DND-41 (cell line): ENCODE data around the gene SPNS2.

Experiments
- CTCF ChIP-seq: IDR thresholded peaks from 2 replicates; pipeline ENCODE4 v1.5.1; 2012; ENCODE audit warnings: borderline replicate concordance, low read length, moderate library complexity, mild to moderate bottlenecking; ENCODE audit not compliant: poor library complexity, severe bottlenecking; ENCODE audit errors: extremely low read depth
- EZH2 ChIP-seq: IDR thresholded peaks from 3 replicates; pipeline ENCODE4 v1.6.1; 2012; ENCODE audit warnings: borderline replicate concordance, low read depth, mild to moderate bottlenecking, moderate library complexity, low read length, inconsistent platforms; ENCODE audit not compliant: severe bottlenecking

DNA sequence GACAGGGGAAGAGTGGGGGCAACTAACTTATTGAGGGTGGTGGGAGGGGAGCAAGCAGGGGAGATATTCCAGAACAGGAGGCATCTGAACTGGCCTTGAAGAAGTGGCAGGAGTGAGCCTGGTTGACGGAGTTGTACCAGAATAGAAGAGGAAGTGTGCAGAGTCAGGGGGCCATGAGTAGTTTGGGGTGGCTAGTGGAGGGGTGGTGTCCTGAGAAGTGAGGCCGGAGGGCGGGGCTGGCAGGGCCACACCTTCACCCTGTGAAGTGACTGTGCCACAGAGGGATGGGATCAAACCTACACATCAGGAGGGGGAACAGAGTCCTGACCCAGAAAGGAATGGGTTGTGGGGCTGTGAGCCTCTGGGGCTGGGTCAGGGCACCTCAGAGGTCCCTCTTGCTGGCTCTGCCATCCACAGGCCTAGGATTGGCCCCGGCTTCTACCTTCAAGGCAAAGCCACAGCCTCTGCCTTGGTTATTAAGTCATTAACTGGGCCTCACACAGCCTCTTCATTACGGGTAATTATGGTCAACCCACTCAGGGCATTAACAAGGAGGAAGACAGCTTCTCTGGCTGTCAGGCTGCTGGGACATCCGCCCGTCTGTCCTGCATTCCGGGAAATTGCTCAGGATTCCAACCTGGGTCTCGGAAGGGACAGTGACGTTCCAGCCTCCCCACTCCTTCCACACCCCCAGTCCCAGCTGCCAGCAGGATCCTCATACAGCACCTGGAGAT lies 12.7 kb downstream of the SPNS2 start:
- TF ChIP-seq CTCF (no peak), EZH2 (no peak)
